Muscle of arm (tissue), 12 donors: ENCODE measurements around the gene PHF14. TPM values are rescaled to one million over a fixed set of nuclear protein-coding genes. Genes with fewer than 3 reads are reported as not detected.

Source experiments
- DNase-seq: peaks from one replicate; pipeline ENCODE4 v3.0.0-alpha.2; 2013
- polyA plus RNA-seq, 12 donors: library from polyadenylated mRNA; unstranded; fragments of 120-200 nt; gene quantifications; one replicate each; pipeline ENCODE4 v1.2.1, GENCODE V29; 2013; ENCODE audit not compliant: insufficient read length in 12 of 12

PHF14 gene
- polyA plus RNA-seq, 12 donors: 28.7 to 52.3 (median 38.3) TPM; not detected in 1

DNA sequence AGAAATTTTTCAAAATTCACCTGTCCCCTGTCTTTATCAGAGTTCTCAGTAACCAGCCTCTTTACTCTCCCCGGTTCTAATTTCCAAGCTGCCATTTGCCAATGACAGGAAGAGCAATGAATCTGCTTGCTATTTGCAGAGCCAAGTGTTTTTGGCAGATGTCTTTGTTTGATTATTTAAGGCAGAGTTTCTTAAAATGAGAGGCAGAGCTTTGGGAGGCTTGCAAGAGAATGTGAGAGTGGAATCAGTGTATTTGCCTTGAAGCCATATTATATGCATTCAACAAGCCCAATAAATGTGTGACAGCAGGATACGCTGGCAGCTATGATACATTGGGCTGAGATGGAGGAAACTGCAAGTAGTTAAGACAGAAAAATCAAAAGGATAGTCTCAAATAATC is 196.5 kb downstream of the PHF14 start:
- no peak for DNase-seq

DNA sequence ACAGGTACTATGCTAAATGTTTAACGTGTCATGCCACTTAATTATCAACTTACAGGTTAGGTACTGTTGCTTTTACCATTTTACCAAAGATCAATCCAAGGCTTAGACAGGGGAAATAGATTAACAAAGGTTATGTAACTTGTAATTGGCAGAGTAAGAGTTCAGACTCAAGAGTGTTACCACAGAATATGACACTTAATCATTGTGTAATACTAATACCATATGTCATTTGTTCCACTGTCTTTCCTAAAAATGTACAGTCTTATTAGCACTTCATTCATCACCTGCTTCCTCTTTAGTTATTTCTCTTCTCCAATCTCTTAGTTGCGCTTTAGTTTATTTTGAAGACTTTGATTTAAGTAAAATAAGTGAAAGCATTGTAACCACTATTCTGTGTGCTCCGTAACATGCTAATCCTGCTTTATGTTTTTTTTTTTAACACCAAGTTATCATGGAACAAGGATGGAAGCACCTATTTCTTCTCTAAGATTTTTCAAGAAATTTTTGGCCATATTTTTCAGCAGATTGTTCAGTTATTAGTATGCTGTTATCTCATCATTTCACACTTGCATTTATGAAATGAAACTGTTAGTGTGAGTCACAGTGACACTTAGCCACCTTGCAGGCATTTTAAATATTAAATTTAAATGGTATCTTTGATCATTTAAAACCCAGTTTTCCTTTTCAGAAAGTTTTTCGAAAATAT is 197.3 kb downstream of the PHF14 start:
- no peak for DNase-seq

DNA sequence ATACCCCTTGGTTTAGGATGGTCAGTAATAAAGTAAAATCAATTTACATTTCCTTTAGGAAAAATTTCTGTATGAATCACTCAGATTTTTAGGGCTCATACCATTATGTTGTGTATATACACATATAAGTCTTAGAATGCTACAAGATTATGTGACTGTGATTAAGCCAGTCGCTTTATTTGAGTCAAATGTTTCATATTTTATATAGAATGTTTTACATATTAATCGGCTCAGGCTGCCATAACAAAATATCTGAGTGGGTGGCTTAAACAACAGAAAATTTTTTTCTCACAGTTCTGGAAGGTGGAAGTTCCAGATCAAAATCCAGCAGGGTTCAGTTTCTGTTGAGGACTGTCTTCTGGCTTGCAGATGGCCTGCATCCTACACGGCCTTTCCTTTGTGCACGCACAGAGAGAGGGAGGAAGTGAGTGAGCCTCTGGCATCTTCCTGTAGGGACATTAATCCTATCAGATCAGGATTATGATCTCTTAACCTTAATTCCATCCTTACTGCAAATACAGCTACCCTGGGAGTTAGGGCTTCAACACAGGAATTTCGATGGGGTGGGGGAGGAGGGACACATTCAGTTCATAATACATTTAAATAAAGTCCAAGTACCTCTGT is 198.0 kb downstream of the PHF14 start:
- DNase-seq: no peak

DNA sequence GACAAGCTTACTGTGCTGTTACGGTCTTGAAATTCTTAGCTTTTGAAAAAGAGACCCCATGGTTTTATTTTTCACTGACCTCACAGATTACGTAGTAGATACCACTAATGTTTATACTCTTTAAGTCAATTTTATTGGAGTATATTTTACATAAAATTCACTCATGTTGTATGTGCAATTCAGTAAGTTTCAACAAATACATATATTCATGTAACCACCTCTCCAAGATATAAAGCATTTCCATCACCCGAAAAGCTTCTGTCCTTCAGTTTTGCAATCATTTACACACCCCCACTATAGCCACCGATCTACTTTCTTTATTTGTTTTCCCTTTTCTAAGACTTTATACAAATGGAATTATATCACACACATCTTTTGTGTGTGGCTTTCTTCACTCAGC is 199.2 kb downstream of the PHF14 start:
- no peak for DNase-seq

DNA sequence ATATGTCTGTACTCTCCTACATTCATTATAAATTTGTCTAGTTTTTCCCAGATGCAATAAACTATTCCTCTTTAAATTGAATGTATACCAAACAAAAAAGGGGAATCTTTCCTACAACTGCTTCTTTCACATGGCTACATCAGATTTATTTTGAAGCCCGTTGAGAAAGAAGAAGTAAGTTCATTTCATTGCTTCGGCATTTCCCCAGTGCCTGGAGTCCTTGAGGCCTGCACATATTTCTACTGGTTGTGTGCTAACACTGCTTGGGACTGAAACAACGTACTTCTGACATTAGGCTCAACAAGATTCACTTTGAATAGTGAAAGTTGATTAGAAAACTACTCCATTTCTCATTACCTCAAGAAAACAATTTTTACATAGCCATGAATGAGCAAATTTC is 201.7 kb downstream of the PHF14 start:
- DNase-seq: no peak

DNA sequence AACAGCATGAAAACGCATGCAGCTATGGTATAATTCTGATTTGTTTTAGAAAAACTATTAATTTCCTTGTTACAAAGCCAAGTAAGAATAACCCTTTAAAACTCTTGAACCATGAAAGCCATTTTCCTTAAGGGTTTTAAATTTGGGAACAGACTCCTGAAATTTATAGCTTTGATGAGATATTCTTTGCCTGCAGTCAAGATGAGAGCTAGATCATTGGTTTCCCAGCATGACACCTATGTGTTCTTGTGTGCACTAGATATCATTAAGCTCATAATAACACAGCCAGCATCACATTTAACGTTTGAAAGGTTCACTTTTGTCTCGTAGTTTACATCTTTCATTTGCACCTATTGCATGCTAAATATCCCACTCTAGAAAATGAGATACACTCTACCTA is 202.2 kb downstream of the PHF14 start:
- DNase-seq: no peak

DNA sequence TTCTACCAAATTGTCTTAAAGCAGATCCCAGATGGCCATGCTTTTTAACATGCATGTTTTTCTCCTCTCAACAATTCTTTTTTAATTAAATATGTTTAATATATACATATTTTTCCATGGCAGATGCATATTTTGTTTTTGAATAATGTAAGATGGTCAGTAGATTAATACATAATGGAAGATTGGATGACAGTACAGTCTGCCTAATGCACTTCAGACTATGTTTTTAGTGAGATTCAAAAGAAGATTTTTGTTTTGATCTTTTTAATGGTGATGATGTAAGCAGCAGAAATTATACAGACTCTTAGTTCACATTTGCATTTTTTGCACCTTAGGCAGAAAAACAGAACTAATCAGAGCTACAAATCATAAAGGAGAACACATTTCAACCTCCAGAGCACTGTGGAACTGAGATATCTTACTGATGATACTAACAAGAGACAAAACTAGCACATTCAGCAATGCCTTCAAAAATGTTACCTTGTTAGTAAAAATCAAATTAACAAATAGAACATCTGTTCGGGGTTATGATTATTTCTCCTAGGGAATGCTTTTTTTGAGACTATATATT is 203.4 kb downstream of the PHF14 start:
- DNase-seq: no peak

DNA sequence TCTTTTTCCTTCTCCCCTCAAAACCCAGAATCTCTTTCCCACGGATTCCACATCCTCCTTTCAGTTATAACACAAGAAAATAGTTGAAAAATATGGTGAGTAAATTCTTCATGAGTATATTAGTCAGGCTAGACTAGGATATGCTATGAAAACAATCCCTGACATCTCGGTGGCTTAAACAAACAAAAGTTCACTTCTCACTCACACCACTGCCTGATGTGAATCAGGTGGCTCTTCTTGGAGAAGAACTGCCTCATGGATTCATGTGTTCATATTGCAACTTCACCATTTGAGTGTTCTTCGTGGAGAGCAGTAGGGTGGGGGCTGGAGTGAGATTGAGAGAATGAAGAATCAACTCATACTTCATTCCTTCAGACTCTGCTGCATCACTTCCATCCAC is 204.1 kb downstream of the PHF14 start:
- no peak for DNase-seq

DNA sequence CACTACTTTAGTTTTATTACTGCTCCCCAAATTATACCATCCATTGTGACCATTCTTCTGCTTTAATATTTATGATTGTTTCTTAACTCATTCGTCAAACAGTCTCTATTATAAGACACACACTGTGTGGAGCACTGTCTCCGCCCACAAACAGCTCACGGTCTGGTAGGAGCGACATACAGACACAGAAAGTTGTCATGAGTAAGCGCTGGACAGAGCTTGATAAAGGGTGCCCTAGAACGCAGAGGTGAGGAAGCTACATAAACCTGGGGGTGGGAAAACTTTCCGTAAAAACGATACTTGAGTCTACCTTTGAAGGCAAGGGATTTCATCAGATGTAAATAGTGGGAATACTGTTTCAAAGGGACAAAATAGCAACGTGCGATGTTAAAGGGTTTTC is 207.9 kb downstream of the PHF14 start:
- no peak for DNase-seq

DNA sequence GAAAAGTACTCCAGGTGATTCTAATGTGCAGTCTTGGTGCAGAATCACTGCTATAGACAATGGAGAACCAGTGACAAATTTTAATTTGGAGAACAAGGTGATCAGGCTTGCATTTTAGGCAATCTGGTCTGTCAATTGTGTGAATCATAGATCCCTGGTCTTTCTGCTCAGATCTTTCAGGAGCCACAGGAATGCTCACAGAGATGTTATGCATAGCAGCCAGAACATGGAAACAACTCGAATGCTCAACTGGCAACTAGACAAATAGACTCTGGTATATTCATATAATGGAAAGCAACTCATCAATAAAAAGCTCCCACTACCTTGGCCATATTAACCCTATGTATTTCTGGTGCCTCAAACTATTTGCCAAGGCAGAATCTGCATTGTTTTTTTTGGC is 209.1 kb downstream of the PHF14 start:
- no peak for DNase-seq

DNA sequence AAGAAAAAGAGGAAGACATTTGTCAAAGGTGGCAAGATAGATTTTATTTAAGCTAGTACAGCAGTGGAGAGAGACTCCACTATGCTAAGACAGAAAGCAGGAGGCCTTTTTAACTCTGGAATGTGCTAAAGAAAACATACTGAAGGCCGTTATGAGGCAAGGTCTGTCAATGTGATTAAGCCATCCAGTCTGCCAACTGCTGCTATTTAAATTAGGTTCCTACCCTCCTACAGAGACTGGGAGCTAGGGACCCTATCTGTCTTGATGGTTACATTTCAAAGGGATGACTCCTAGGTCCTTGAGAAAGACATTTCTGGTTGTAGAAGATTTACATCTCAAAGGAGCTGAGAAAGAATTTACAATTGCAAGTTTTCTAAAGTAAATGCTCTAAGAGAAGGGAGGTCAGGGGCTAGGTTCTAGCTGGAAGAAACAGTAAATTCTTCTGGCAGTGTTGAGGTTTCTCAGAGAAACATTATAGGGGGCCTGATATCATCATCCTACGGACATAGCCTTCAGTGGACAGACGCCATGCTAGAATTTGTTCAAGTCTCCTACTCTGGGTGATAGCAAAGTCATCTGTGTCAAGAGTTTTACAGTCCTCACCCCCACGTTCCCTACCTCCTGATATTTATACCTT is 211.6 kb downstream of the PHF14 start:
- no peak for DNase-seq

DNA sequence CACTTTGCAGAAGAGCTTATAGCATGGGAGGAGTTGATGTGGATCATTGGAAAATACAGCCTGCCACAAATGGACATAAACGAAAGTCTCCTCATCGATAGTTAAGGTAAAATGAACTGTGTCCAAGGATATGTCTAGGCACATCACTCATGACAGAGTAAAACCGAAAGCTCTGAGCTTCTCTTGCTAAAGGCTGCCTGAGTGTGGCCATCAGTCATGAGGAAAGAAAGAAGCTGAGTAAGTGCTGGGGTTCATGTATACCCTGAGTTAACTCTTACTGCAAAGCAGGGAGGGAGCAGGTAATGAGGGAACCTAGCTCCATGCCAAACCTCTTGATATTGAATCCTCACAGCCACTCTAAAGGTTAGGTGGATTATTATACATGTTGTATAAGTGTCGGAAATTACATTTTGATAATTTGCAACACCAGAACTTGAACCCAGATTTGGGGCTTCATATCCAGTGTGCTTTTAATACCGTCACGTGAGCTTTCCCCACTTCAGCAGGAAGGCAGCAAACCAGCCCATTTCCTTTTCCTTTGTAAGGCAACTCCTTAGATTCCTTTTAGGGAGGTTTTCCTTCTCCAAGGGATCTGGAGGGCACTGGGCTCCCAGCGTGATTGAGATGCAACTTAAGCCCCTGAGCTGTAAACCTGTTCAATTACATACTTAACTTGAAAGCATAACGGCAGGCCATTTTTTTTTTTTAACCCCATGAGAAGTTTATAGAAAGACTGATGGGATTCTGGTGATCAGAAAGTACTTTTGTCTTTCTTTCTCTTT is 215.0 kb downstream of the PHF14 start:
- no peak for DNase-seq

DNA sequence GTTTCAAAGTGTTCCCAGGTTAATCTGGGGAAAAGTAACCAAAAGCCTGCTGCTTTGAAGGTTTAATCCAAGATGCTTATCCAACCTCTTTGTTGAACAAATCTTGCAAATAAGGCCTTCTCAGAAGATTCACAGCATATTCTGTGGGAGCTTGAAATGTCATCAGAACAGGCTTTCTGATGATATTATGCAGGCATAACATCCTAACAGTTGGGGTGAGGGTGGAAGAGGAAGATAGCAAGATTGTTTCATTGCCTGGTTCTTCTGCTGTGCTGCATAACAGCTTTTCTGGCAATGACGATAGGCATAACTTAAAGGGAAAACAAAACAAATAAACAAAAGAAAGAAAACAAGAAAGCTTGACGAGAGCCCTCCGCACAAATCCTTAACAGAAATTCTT is 217.4 kb downstream of the PHF14 start:
- no peak for DNase-seq

DNA sequence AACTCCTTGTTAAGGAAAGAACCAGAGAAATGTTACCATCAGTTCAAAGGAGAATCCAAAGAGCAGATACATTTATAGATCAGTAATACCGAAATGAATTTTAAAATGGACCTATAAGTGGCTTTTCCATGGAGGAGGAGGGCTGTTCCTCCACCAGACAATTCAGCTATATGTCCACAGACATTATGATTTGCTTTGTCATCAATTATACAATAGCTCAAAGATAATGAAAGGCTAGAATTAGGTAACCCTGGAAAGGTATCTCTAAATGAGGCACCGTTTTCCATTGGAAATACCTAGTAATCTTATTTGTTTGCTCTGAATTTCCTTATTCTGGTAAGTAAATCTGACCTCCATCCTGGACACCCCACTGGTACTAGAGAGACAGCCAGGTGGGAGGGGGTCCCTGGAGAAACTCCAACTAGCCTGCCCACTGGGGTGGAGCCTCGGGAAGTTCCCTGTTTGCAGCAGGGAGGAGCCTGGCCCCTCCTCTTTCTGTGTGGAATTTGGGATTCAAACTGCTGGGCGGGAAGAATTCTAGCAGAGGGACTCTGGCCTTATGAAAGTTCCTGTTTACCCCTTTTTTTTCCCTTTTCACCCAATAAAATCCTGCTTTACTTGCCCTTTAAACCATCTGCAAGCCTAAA is 218.0 kb downstream of the PHF14 start:
- DNase-seq: no peak

DNA sequence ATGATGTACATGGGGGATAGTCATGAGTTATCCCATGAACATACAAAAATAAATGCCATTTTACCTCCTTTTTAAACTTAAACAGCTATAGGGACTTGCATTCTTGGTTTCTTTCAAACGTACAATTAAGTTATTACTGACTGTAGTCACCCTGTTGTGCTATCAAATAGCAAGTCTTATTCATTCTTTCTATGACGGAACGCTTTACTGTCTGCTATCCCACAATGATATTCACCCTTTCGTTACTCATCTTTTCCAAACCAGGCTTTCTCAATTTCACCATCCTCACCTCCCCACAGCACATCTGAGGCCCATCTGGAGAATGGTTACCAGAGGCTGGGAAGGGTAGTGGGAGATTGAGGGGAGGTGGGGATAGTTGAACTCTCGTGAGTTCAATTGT is 218.8 kb downstream of the PHF14 start:
- DNase-seq: no peak

DNA sequence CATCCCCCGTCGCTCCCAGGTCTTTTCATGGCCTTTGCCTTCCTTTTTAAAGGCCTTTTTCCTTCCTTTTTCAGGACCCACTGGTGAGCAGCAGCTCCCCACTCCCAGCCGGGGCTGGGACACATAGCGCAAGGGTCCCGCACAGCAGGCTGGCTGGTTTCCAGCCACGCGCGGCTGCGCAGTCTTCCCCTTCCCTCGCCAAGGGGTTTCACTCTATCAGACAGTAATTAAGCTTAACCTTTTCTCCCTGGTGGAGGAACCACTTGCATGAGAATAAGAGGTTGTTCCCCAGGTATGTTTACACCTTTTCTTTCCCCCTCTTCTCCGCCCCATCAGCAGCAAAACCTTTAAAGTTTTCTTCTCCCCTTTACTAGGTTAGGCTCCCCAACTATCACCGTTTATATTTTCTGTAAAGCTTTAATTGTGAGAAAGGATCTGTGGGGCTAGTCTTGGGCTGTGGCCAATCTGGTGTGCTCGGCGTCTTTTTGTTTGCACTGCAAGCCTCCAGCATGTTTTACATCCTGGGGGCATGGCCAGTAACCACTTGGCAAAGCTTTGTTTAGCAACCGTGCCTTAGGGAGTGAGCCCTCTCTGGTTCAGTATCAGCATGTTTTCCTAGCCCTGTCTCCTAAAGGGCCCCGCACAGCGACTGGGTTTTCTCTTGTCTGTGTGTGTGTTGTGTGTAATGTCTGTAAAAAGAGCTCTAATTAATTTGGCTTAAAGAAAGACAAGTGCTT is 219.6 kb downstream of the PHF14 start:
- no peak for DNase-seq

DNA sequence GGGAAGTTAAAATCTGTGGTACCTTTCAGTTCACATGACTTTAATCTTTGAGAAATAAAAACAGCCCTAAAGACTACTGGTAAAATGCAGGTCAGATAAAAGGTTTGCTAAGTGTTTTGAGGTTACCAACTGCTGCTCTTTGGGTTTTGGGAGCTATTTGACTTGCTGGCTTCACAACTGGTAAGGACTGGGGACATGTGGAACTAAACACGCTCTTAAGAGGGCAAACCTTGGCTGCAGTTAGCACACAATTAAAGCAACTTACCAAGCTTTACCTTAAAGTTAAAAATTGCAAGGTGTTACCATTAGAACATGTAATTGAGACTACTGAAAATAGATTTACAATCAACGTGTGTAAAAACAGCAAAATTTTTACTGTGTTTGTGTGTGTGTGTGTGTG is 220.2 kb downstream of the PHF14 start:
- DNase-seq: no peak

DNA sequence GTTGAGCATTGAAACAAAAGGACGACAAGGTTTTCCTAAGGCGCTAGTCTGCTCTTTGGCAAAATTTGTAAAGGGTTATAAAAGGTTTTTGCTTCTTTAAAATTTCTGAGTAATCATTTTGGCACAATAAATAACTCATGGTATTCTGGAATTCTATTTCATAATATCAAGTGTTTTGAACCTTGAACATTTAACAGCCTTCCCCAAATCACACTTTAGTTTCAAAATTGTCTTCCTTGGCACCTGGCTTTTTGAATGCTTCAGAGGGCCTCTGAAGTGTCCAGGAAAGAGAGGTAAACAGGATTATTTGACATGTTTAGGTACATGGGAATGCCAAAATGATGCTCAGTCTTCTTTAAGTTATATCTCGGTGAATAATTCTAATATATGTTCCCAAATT is 220.8 kb downstream of the PHF14 start:
- DNase-seq: no peak

DNA sequence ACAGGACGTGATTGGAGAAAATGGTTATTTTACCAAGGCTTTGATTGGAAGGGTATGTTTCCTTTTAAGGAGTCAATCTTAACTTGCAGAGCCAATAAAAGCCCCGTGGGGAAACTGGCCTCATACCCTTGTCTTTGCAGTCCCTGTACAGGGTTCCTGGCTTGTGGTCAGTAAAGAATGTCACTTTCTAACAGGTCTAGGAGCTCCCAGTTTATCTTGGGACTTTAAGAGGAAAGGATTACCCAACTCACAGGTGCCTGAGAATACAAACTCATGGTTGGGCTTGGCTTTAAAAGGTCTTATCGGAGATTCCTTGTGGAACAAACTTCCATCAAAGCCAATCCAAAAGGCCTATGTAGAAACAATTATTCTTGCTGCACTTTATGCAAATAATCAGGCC is 221.8 kb downstream of the PHF14 start:
- DNase-seq: no peak

DNA sequence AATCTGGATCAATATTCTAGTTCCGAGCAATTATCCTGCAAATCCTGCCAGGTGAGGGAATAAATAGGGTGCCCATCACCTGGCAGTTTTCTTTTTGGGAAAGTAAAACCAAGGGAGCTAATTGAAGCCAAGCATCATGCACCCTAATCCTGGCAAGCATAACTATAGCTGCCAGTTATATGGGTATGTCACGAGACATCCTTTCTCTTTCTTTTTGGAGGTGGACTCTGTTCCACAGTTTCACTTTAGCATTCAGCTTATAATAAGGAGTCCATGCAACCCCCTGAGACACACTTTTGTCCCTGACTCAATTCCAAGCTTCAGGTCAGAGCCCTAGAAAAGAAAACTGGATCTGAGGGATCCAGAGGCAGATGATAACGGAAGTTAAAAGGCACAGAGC is 222.5 kb downstream of the PHF14 start:
- DNase-seq: no peak

DNA sequence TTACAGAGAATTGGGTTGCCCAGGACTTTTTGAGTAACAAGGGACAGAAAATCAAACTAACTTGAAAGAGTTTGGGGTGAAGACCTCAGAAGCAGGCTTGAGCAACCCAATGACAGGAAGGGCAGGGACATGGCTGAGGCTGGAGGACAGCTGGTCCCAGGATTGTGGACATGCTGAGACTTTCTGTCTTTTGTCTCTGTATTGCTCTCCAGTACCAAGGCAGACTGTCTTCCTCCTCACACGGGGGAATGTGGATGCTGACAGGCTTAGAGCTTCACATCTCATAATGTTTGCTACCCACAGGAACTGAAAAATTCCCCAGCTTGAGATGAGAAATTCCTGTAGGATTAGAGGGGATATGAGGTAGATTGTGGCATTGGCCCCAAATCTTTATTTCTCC is 229.6 kb downstream of the PHF14 start:
- no peak for DNase-seq
